KG1 (cell line): ENCODE data around the gene NTRK3.

ENCODE experiments used
- DNase-seq: peaks from one replicate; lab custom pipeline; 2025; lab: John Stamatoyannopoulos, UW

The NTRK3 gene

DNA sequence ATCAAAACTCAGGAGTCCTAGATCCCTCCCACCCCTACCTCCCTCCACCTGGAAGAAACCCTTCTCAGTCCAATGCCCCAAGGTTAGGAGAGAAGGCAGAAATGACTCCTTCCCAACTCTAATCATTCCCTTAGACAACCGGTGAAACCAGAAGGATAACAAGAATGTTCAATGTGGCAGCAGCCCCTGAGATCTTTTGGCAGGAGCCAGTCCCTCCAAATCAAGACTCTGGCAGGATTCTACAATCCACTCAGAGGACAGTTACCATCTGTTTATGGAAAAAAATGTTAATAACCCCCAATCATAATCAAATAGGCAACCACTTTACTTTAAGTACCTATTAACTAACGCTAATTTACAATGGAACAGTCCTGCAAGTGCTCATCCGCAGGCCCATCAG, 136.5 kb downstream of the NTRK3 start:
- DNase-seq, result no peak

DNA sequence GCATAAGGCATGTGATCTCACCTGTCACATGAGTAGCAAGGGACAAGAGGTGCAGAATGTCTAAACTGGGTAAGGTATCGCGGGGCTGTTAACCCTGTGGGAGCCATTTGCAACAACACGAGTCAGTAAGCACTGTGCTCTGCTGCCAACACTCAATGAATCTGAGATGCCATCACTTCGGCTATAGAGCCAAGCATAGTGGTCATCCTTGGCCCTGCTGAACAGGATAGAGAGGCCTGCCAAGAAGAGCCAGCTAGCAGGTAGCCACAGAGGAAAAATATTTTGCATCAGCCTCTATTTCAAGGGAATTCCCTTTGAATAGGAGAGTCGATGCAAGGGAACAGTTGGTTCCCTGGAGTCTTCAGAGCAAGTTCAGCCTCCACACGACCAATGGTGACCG, 137.8 kb downstream of the NTRK3 start:
- DNase-seq, result no peak

DNA sequence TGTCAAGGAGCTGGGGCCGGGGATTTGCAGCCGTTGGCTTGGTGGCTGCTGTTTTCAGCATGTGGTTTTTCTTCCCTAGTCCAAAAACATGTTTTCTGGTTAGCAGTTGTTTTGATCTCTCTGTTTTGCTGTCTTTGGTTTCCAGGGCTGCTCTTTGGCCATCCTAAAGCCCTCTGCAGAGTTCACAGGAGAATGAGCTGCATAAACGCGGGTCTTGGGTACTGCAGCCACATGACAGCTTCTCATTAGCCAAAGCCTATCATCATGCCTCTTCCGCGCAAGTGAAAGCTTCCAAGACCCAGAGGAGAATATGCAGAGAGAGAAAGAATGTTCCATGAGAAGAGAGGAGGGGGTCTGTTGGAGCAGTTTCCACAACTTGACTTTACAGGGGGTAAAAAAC, 138.5 kb downstream of the NTRK3 start:
- DNase-seq, result no peak

DNA sequence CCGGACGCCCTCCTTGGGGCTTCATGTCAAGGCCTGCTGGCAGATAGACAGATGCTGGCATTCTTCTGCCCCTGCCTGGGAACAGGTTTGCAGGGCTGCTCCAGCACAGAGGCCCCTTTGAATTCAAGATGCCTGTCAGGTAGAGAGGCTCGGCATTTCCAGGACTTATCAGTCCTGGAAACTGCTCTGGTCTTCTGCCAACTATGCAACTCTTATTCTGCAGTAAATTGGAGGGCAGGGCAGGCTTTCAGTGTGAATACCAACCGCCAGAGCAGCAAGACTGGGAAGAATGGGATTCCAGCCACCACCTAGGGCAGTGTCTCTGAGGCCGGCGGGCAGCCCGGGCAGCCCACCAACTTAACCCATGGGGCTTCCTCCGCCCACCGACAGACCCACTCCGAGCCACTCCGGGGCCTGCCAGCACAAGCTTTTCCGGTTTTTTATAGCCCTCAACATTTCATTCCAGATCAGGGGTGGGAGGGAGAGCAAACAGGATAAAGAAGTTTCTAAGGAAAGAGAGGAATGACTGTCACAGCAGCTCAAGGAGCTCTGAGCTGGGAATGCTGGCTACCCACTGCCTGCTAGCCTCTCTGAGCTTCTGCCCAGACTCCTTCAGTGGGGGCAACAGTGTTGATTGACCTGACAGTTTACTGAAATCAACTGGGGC, 140.9 kb downstream of the NTRK3 start:
- DNase-seq, result no peak

DNA sequence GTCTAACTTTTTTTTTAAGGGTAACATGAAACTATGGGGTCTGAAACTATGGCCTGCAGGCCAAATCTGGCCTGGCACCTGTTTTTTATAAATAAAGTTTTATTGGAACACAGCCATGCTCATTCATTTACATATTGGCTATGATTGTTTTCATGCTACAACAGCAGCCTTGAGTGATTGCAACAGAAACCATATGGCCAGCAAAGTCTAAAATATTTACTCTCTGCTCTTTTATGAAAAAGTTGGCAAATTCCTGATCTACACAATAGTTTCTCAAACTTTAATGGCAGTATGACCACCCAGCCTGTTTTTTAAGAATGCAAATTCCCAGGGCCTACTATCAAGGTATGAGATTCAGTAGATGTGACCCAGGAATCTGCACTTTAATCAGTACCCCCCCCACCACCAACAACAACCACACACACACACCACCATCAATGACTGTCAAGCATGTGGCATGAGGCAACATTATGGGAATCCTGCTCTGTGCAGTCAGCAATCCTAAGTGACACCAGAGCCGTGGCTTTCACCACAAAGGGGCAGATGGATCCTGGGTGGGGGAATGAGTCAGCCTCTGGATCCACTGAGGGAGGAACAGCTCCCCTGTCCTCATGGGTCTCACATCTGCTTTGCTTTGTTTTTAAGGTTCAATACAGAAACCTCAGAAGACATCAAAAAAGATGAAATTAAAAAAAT, 142.8 kb downstream of the NTRK3 start:
- DNase-seq, result no peak

DNA sequence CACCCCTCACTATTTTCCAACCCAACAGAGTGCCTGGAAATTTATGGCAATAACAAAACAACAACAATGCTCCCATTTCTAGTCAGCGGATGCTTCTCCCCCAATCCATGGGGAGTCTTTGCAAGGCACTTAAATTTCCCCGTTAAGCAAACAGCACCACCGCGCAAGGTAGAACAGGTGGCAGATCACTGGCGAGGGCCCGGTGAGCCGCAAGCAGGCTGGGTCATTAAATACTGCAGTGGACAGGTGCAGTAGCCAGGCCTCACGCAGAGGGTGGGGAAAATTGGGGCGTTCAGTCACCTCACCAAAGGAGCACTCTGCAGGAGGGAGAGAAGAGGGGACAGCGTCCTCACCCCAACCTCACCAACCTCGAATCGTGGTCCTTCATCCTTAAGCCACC, 147.5 kb downstream of the NTRK3 start:
- DNase-seq, result no peak

DNA sequence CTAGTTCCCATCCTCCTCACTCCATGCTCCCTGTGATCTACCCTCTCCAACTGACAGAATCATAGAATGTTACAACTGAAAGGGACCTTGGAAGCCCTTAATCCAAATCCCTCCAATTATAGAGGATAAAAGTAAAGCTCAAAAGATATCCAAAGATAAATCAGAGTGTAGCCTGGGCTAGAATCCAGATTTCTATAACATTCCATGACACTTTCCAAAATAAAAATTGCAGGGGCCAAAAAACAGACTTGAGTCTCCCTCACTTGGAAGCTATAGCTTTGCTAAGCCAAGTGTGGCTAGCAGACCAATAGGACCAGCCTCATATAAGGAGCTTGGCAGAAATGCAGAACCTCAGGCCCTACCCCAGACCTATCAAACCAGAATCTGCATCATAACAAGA, 148.1 kb downstream of the NTRK3 start:
- no peak for DNase-seq

DNA sequence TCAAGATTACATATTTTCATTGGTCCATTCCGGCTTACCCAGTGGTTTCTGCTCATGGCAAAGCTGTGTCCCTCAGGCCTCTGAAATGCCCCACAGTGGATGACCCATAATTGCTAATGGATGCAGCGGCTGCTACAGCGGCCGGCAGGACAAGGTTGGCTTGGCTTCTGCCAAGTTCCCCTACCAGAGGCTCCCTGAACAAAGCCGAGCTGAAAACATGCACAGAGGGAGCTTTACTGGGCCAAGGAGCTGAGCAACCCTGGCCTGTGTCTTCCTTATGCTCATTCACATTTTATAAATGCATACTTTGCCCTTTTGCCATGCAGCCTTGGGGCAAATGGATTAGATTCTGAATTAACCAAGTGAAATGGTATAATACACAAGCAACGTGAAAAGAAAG, 150.5 kb downstream of the NTRK3 start:
- DNase-seq, result no peak

DNA sequence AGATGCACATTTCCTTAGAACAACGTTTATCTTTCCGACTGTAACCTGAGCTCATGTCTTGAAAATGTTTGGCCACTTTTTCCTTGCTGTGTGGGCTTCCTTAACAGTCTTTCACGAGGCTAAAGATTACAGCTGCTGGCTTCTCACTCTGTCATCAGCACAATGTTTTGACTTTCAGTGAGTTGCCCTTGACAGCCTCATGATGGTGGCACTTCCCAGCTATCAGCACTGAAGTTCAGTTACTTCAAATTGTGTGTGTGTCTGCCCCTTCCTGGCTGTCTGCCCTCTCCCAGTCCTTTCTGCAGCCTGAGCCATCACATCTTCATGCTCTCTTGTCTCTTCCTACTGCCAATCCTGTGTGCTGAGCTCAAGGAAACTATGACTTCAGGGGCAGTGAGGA, 152.2 kb downstream of the NTRK3 start:
- DNase-seq, result no peak

DNA sequence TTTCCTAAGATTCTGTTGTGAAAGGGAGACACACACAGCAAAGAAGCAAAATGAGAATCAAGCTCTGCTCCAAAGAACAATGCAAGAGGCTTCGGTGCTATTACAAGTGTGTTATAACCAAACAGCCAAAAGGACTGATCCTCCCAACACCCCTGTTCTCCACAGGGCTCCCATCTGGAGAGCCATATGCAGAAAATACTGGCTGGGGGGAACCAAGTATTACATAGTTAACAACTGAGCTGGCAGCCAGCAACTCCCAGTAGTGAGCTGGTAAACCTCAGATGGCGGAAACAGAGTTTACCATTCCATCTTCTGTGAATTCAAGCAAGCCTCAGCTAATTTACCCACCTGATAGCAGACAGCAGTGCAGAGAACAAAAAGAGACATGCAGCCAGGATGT, 156.4 kb downstream of the NTRK3 start:
- DNase-seq, result no peak

DNA sequence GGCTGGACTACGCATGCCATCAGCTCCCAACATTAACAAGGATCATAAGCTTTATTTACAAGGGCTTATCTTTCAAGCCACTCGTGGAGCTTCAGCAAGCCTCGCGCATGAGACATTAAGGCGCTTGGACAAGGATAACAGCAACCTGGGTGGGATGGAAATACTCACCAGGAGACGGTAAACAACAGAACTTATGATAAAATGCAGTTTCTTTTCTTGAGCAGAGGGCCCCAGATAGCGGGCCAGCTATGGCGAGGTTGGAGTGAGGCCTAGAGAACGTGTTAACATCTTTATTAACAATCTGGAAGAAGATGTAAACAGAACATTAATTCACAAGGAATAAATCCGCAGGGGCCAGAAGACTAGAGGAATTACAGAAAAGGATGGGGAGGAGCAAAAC, 158.2 kb downstream of the NTRK3 start:
- no peak for DNase-seq

DNA sequence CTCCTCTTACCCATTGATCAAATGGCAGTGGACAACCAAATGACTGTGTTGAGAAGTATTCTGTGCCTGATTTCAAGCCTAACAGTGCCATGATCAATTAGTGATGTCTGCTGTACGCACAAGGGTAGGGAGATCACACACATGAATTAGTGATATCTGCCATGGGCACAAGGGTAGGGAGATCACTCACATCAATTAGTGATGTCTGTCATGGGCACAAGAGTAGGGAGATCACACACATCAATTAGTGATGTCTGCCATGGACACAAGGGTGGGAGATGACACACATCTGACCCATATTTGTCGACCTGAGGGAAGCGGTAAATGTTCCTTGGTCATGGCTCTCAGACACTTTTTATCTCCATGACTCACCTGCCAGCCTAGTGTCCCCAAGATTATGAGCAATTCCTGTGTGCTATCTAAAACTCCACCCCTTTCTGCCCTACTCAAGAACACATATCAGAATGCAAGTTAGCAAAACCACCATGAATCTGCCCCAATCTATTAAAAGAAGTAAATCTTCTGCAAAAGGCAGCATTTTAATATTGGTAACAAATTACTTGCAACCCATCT, 165.0 kb downstream of the NTRK3 start:
- no peak for DNase-seq

DNA sequence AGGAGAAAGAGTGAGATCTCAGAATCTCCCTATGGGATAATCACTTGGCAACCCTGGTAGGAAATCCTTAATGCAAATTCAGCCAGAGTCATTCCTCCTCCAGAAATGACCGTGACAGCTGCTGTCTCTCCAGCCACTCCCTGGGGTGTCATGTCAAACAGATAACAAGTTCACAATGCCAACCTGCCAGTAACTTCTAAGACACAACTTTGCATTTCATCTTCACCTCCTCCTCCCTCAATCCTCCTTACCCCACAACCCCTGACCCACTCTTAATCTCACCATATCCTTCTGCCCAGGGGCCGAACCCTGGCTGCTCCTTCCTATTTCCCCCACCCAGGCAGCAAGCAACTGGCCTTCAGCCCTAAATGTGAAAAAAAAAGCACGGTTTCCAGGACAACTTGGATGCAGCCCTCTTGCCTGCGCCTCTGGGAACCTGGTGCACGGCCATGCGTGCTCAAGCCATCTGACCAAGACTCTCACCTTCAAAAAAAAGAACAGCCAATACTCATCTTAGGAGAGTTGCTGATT, 166.0 kb downstream of the NTRK3 start:
- DNase-seq, result no peak

DNA sequence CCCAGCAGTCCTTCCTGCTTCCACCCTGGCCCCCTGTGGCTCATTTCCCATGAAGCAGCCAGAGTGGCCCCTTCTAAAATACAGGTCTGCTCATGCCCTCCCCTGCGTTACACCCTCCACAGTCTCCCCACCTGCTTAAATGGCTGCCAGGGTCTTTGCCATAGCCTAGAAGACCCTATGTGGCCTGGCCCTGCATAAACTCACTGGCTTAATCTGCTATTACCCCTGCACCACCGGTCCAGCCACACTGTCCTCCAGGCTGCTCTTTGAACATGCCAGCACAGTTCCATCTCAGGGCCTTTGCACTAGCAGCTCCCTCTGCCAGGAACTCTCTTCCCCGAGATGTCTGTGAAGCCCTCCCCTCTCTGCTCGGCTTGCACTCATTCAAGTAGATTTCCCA, 166.8 kb downstream of the NTRK3 start:
- no peak for DNase-seq

DNA sequence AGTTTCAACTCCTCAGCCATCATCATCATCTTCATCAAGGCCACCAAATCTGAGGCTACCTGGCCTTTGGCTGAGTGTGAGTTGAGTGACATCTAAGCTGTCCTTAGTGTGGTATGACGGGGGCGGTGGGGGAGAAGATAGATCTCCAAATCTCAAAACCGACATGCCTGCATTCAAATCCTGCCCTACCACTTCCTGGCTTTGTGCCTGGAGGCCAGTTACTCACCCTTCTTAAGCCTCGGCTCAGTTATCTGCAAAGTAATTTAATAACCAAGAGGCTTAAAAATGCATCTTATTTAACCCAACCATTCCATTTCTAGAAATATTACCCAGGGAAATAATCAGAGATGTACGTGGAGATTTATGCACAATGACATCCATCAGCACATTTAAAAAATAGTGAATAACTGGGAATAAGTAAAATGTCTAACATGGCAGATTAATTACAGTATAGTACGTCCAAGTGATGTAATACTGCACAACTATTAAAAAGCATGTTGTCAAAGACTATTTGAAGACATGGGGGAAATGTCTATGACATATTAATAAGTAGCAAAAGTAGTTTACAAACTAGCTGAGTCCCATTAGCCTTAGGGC, 167.4 kb downstream of the NTRK3 start:
- DNase-seq, result no peak

DNA sequence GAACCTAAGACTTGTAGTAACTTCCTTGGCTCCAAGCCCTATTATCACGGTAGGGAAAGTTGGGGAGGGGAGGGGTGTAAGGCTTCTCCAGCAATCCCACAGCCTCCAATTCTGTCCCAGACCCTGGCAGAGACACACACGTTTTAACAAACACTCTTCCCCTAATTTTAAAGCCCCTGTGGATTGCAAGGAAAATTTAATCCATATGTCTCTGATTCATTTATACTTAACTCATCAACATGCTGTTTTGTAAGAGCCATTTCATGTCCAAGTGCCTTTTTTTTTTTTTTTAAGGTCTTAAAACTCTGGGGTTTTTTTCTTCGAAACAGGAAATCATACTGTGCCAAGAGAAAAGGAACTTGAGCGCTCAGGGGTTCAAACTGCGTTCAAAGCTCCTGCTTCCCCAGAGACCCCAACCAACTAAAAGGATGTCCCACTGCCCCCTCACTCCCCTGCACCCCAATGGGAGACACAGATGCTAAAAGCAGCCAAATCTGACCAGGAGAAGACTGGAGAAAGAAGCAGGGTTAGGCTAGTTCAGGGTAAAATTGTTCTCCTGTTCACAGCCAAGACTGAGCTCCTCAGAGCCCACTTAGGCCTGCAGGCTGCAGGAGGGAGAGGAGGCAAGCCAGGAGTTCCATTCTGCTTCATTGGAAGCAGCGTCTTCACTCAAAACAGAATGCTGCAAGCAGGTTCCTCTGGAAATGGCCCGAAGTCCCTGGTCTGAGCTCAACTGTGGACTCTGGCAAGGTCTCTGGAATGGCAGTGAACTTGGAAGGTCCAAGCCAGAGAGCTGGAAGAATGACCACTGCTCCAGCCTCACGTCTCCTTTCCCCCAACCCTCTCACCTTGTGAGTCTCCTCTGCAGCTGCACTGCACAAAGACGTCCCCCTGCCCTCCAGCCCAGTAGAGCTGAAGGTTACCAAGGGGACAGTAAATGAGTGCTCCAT, 172.5 kb downstream of the NTRK3 start:
- no peak for DNase-seq

DNA sequence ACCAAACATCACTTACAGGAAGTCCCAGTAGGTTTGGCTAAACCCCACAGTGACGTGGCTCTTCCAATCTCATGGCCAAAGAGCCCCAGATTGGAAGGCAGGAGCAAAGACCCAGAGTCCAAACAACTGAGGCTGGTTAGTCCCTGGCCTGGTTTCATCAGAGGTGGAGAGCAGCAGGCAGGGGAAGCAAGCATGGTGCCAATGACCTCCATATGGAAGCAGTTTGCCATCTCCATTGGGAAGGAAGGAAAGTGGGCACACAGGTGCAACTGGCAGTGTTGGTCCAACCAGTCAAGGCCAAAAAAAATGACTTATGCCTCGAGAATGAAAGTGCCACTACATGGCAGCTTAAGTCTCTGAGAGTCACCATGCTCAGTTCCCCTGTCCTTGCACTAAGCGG, 175.9 kb downstream of the NTRK3 start:
- no peak for DNase-seq

DNA sequence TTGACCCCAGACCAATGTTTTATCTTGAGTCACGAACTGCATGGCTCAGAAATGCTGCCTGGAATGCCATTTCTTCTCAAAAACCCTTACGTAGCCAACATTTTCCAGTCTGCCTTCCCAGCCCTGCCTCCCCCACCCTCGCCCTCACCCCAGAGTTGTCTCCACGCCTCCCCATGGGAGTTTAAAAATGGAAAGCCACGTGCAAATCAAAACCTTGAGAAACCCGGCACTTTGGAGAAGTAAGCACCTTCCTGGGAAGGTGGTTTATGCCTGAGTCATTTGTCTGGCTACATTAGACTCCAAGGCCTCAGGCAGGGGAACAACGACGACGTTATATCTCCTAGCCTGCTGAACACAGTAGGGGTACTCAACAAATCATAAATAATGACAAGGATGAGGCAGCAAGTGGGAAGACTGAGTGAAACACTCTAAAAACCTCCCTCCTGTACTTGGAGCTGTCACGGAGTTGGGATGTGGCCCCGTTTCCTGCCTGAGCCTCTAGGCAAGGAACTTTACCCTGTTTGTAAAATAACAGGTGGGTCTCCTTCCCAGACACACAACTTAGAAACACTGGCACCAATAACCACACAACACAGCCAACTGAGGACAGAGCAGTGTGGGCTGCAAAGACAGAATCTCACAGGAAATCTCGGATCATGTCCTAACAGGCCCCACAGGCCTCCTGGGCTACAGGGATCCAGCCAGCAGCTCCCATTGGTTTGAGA, 179.1 kb downstream of the NTRK3 start:
- DNase-seq, result no peak

DNA sequence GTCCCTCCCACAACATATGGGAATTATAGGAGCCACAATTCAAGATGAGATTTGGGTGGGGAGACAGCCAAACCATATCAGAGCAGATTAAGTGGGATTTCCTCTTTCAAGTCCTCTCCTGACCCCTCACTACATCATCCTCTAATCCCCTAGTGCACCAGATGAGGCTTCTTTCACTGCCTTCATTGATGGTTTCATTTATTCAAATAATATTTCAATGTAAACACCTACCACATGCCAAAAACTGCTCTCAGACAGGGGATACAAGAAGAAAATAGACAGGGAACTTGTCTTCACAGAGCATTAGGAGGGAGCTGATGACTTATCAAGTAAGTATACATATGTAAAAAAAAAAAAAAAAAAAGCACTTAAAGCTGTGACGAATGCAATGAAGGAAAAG, 180.2 kb downstream of the NTRK3 start:
- no peak for DNase-seq

DNA sequence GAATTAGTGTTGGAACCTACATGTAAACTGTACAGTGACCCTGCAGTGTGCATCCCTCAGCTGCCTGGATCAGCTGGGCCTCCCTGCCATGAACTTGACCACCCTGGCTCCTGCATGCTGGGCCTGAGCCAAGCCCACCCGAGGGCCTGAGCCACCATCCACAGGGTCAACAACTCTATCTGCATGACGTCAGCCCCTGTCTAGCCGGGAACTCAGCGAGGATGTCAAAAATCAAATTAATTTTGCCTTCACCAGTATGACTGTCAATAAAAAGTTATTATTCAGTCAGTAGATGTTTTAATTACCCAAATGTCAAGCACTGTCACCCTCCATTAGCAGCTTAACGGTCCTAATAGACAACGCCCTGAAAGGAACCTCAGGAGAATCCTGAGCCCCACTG, 181.4 kb downstream of the NTRK3 start:
- no peak for DNase-seq

DNA sequence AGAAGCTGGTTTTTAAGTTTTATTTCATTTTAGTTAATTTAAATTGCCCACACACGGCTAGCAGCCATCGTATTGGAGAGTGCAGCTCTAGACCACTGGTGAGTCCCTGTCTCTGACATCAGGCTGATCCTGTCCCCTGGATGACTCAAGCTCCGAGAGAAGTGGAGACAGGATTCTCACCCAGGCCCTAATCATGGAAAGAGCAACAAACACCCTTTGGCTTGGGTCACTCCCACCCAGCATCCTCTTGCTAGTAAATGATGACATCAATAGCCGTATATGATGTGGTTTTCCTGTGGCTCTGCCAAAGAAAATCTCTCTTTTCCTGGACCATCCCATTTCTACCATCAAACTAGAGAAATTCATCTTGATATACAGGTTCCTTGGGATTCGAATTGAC, 182.2 kb downstream of the NTRK3 start:
- DNase-seq, result no peak

DNA sequence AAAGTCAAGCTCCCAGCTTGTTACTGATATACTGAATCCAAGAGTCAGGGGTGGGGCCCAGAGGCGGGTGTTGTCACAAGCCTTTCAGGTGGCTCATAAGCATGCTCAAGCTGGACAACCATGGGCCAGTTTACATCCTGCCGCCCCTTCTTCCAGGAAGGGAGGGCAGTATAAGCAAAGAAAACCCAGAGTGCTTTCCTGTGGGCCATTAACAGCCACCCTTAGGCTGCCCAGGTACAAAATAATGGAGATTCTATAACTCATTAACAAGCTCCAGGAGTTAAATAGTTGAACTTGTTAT, 183.2 kb downstream of the NTRK3 start:
- DNase-seq, result no peak
